Measurements from ENCODE around the gene ADNP. TPM values are rescaled to one million over a fixed set of nuclear protein-coding genes. Genes with fewer than 3 reads are reported as not detected.

Gene ADNP
- total and polyA plus RNA-seq, 2 experiments from 2014 or later = 95.0 to 106 TPM

GRCh38 chr20:50916257-50916656, 15.0 kb downstream of the ADNP start (continued):
- no peak for TF ChIP-seq ZNF462 (CRISPR knock-in tag; IDR thresholded peaks at IDR 0.05)
- no peak for TF ChIP-seq JUNB (IDR thresholded peaks at IDR 0.05; ENCODE audit: unreplicated experiment)

GRCh38 chr20:50915424-50915823, 15.8 kb downstream of the ADNP start:
- Mint-ChIP-seq H3K27ac (no peak overlapping the region), H3K36me3 (ENCODE audit: low read depth) (peaks cover 52% of the 10 kb centered on the region; the same call in 2 of the 3 replicates), H3K27me3 (ENCODE audit: insufficient read depth, low read depth, poor library complexity) (peaks cover 6% of the 10 kb centered on the region), H3K9me3 (no peaks in the 10 kb centered on the region), H3K4me3 (no peak overlapping the region), H3K4me1 (peaks cover 65% of the 10 kb centered on the region)
- Histone ChIP-seq H3K4me3 (no peak overlapping the region), H3K27ac (ENCODE audit: low read depth) (no peak overlapping the region), H3F3A (replicated peaks; ENCODE audit: low read depth) (no peaks in the 10 kb centered on the region), H2AFZ (no peak overlapping the region), H3K36me3 (ENCODE audit: insufficient read depth) (no peaks in the 10 kb centered on the region; the same call in 1 of the 2 replicates), H3K4me2 (0 out of 2 replicates have a peak overlapping the region, but pooled peaks have one; percentile 2), H3K79me2 (replicated peaks; ENCODE audit: insufficient read depth) (peaks cover 100% of the 10 kb centered on the region), H3K27me3 (ENCODE audit: insufficient read depth) (no peaks in the 10 kb centered on the region), H3K9me2 (ENCODE audit: insufficient read depth) (no peaks in the 10 kb centered on the region), H3K4me1 (ENCODE audit: insufficient read depth) (peaks cover 58% of the 10 kb centered on the region), H4K20me1 (replicated peaks; ENCODE audit: insufficient read depth) (peaks cover 96% of the 10 kb centered on the region)
- ATAC-seq = no peak
- no peak for DNase-seq (ENCODE audit: low spot score)
- TF ChIP-seq CREB1 (CRISPR knock-in tag; IDR thresholded peaks at IDR 0.05; ENCODE audit: low read depth) = no peak
- no peak for TF ChIP-seq EZH2phosphoT487 (IDR thresholded peaks at IDR 0.05; ENCODE audit: unreplicated experiment)
- TF ChIP-seq ZNF331 (CRISPR knock-in tag; IDR thresholded peaks at IDR 0.05; ENCODE audit: low read depth) = no peak
- TF ChIP-seq ETS1 (IDR thresholded peaks at IDR 0.05) = no peak
- TF ChIP-seq CTCF (conservative IDR thresholded peaks at IDR 0.05; ENCODE audit: low read depth in 2 of 2) = no peak
- no peak for TF ChIP-seq POLR2AphosphoS5 (IDR thresholded peaks at IDR 0.05; ENCODE audit: low read depth)
- TF ChIP-seq ZNF114 (CRISPR knock-in tag; IDR thresholded peaks at IDR 0.05) = no peak
- TF ChIP-seq REST (IDR thresholded peaks at IDR 0.05; ENCODE audit: unreplicated experiment) = no peak
